NCI-H526 (cell line): ENCODE data around the gene PLXNA1.

Experiments
- DNase-seq, 2 experiments: peaks; one replicate each; lab custom pipeline; 2025; lab: John Stamatoyannopoulos, UW

The PLXNA1 gene

GRCh38 chr3:126952983-126953660 is 29.8 kb upstream of the PLXNA1 start:
- DNase-seq = no peak

DNA sequence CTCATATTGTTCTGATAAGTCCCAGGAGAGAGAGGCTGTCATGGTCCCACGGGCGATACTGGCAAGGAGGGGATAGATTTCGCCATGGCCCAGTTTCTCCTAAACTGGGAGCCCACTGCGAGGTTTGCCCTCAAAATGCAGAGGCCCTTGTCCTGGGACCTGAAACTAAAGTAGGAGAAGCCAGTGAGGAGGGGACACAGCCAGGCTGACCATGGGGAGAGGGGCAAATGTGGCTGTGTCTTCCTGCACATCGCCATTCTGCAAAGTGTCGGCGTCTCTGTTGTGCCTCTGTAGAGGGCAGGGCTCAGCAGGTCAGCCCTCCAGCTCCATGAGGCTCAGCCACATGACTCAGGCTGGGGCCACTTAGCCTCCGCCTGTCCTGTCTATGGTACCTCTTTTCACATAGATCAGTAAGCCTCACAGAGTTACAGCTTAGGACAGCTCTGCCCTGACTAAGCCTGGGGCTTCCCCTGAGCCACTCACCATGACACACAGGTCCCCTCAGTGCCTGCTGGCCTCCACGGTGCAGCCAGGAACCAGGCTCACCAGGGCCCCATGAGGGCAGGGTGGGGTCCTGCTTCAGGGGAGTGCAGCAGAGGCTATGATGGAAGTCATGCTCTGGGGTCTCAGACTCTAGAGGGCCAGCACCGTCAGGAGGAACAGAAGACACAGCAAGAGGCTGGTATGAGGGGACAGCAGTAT is 28.6 kb upstream of the PLXNA1 start:
- DNase-seq = no peak

DNA sequence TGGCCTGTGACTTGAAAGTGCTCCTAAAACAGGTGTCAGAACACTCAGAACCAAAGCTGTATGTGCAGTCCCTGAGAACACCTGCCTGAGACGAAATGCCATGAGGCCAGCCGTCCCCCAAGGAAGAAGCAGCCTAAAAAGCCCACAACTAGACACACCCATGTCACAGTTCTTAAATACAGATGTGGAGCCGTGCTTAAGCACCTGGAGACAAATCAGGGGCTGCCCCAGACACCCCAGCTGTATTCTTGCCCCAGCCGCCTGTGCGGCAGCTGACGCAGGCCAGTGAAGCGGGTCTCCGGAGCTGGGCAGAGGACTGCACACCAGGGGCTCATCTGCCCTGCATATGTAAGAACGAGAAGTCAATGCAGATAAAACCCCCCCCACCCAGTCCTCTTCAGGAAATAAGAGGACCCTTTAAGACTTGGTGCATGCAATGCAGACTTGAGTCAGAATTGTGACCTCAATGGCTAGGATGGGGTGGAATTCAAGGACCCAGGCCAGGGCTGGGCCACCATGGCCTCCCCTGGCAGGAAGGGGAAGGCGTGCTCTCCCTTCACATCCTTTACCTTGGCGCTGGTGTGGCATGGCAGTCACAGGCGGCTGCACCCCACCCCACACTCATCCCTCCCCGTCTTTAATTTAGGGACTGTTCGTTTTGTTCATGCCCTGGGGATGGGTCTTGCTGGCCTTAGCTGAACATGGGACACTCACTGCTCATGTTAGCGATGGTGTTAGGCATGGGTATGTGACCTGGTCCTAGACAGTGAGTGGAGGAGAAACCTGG is 27.7 kb upstream of the PLXNA1 start:
- DNase-seq = no peak

- no peak for DNase-seq
These were observed 26.6 kb upstream of the PLXNA1 start for GRCh38 chr3:126956361-126956760.

- DNase-seq = no peak
These were observed 25.9 kb upstream of the PLXNA1 start for GRCh38 chr3:126956866-126957650.

DNA sequence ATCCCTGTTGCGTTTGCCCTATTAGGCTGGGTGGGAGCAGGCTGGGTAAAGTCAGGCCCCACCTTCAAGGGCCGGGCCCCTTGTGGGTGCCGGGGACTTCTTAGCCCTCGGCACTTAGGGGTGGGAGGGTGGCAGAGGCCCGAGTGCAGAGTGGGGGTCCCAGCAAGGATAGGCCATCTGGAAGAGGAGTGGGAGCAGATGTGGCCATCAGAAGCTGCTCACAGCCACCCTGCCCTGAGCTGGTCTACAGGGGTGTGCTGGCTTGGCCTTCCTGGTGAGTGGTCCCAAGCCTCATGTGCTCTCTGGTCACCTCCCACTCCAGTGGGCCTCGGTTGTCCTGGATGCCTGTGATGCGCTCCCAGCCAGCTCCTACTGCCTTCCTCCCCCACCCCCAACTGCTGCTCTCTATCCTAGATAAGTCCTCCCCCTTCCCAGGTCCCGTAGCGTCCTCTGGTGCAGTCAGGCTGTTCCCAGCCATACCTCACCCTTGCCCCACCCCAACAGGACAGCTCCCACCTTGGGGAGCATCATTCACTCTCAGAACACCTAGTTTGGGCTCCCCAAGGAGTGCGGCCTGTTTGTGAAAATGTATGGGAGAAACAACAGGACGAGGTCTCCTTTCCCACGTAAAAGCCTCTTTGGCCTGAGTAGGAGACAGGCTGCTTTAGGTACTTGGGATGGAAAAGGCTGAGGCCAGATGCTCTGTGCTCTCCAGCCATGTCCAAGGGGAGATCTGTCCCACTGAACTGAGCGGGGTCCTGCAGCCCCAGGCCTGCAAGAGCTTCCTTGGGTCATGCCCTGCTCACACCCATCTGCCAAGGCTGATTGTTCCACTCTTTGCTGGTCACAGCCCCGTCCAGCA is 24.9 kb upstream of the PLXNA1 start:
- no peak for DNase-seq

DNA sequence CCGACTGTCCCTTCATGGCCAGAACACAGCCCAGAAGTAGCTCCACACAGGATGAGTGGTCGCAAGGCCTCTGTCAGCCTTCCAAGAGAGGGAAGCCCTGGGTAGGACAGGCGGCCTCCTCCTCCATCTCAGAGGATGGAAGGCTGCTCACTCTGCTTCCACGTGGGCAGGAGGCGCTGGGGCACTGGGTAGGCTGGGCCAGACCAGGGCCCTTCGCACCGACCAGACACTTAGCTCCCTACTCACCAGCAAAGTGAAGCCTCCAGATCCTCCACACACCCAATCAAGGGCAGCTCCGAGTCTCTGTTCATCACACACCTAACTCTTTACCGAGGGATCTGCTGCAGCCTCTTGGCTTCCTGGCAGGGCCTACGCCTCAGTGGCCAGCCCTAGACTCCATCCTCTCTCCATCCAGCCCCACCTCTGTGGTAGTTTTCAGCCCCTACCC is 24.3 kb upstream of the PLXNA1 start:
- no peak for DNase-seq

GRCh38 chr3:126959136-126959920 is 23.6 kb upstream of the PLXNA1 start:
- DNase-seq = no peak

- DNase-seq = no peak
These were observed 22.9 kb upstream of the PLXNA1 start for GRCh38 chr3:126959921-126960603.

GRCh38 chr3:126960604-126960995 is 22.3 kb upstream of the PLXNA1 start:
- no peak for DNase-seq

DNA sequence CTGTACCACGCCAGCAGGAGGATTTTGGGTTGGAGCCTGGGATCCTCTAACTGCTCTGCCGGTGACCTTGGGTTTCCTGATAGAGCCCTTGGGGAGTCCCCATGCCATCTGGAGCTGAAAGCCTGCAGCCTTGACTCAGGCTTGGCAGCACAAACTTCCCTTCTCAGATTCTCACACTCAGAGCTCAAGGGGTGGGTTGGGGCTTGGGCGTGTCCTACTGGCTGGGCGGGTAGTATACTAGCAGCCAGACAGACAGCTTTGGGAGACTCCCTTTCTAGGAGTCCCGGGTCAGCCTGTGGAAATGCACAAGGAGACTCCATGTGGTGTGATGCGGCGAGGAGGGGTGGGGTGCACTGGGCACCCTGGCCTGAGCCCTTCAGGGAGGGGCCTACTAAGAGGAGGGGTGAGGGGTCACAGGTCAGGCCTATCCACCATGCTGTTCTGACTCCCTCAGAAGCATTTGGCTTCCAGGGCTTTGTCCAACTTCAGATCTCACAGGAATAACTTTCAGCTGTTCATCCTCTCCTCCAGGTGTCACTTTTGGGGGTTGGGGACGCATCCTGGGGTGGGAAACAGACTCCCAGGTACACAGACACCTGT is 21.6 kb upstream of the PLXNA1 start:
- no peak for DNase-seq

GRCh38 chr3:126961791-126962461 is 21.0 kb upstream of the PLXNA1 start:
- DNase-seq = no peak

DNA sequence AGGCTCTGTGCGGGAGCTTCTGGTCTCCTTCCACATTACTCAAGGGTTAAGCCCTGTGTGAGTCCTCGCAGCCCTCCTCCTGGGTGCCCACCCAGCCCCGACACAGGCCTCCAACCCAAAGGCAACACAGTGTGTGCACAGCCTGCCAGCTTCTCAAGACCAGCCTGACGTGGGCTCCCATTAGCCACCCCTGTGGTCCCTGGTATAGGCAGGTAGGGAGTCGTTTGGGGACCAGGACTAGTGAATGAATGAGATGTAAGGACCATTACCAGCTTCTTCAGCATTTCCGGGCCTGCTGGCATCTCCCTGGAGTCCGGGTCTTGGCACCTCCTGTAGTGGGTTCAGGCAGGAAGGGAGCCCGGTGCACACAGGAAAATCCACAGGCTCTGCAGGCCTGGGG is 20.2 kb upstream of the PLXNA1 start:
- no peak for DNase-seq

DNA sequence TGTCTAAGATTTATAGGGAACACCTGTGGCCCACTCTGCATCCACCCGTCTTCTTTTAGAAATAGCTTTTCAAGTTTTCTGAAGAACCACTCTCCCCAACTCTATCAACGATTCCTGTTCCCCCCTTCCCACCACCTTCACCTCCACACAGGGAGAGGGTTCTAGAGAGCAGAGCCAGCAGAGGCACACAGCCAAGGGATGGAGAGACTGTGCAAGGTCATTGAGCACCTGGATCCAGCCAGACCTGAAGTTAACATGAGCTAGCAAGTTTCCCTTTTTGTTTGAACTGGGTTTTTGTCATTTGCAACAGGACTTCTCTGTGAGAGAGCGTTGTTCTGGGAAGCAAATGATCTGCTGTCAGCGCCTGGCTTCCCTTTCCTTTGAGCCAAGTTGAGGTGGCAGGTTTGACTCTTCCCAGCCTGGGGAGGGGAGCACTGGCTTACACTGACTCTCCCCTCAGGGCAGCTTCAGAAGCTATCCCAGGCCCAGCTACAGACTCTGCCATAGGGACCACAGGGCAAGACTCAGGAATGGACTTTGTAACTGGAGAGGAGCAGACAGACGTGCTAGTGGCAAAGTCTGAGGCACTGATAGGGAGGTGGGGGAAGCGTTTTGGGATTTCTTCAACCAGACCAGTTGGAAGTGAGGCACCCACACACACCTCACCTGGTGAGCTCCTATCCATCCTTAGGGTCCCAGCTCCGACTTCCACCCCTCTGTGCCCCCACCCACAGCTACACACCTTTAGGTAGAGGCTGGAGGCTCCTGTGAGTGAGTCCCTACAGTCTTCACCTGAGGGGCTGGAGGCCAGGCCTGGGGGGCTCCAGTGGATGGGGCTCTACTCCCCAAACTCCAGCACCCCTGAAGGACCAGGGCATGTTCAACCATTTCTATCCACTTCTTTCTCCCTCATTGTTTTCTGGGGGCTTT is 19.4 kb upstream of the PLXNA1 start:
- DNase-seq = no peak

DNA sequence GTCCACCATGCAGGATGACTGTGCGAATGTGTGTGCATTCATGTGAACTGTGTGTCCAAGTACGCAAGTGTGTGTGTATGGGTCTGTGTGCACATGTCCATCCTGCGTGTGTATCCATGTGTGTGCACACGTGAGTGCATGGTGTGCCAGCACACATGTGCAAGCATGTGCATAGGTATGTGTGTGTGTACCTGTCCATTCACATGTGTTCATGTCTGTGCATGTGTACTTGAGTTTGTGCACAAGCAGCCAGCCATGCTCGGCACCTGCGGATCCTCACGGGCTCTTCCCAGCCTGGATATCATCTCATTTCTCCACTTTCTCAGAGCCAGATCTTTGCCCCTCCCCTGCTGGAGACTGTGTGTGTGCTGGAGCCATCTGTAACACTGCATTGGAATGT is 18.7 kb upstream of the PLXNA1 start:
- no peak for DNase-seq

DNA sequence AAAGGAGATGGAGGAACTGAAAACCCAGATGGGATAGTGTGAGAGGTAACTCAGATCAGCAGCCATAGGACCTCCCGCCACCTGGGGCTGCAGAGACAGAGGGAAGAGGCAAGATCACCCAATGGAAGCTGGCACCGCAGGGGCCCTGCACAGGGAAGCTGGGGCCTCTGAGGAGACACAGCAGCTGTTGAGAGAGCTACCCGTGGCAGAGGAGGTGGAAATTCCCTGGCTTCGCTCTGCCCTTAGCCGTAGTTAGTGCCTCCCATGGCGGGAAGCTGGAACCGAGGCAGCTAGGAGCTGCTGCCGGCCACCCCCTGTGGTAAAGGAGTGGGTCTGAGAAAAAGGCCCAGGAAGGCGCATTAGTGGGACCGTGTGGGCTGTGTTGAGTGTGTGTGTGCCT is 18.0 kb upstream of the PLXNA1 start:
- no peak for DNase-seq

DNA sequence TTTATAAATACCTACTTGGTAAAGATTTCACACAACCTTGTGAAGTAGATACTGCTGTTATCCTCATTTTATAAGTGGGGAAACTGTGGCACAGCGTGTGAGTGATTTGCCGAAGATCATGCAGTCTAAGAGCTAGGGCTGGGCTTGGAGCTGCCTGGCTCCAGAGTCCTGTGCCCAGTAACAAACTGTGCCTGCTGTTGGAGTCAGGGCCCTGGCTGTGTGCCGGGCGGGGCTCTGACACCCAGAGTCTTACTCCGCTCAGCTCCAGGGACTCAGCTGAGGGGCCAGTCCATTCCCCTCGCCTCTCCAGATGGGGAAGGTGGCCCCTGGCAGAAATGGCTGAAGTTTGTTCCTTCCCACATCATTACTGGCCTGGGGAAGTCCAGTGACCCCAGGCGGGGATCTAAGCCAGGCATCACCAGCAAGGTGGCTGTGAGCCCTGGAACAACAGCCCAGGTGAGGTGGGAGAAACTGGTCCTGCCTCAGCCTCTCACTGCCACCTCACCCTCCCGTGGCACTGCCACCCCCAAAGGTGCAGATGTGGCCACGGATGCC is 17.3 kb upstream of the PLXNA1 start:
- no peak for DNase-seq
